Transverse colon (tissue), 3 donors: Measurements from ENCODE around the gene EFCAB9.

Experiments used
- POLR2A ChIP-seq: fragments of 450-650 bp; IDR thresholded peaks from one replicate; pipeline ENCODE4 v1.6.1; 2016; ENCODE audit warnings: antibody characterized with exemption, mild to moderate bottlenecking, moderate library complexity
- POLR2AphosphoS5 ChIP-seq, 3 donors: sonication (generic); formaldehyde crosslinking; IDR thresholded peaks; one replicate each; pipeline ENCODE4 v1.6.1; 2016; ENCODE audit warnings: antibody characterized with exemption in 3 of 3

DNA sequence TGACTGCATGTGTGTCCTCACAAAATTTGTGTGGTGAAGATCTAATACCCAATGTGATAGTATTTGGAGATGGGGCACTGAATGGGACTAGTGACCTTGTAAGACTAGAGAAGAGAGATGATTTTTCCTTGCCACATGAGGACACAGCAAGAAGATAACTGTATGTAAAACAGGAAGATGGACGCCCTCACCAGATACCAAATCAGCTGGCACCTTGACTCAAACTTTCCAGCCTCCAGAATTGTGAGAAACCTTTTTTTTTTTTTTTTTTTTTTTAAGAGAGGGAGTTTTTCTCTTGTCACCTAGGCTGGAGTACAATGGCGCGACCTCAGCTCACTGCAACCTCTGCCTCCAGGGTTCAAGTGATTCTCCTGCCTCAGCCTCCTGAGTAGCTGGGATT lies 49.3 kb downstream of the EFCAB9 start:
- TF ChIP-seq POLR2AphosphoS5 (IDR thresholded peaks at IDR 0.05), result no peak
- no peak for TF ChIP-seq POLR2A
